NAMALWA (cell line): ENCODE results near the gene SEMA4G.
A peak's percentile ranks its signal among the peaks of the same experiment; 100 is the strongest.
"Not testable (repeated sequence)": the region's sequence is repeated elsewhere in the genome, so short reads cannot be mapped to it uniquely, and the experiment has no call there.

Experiments
- DNase-seq: peaks from one replicate; pipeline ENCODE4 v3.0.0-alpha.2; 2015; ENCODE audit warnings: low spot score

SEMA4G gene

DNA sequence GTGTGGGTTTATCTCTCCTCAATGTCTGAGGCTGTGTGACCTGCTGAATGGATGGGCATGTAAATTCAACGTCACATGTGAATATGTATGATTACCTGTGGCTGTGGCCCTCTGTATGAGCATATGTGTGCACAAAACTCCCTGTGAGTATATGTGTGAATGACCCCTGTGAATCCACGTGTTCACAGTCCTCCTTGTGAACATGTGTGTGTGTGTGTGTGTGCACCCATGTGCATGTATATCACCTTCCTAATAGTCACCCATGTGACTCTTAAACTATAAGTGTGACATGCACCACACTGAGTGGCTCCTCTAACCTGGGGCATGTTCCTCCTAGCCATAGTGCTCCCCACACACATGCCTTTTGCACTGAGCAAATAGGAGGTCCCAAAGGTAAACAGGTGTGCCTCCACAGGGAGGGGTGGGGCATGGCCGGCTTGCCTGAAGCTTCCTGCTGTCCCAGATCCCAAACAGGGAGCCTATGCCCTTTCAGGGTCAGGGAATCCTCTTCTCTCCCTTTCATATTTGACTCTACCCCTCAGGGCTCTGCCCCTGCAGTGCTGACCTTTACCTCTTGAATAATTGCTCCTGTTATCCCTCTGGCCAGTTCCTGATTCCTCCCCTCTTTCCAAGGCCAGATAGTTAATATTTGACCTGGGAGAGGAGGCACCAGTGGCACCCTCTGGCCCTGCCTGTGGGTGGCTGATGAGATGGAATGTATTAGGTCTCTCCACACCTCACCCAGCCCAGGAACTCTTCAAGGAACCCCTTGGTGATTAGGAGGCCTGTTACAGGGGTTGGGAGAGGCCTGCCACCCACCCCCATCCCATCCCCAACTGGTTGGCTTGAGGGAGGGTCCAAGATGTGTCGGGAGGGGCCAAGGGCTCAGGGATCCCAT lies 1.9 kb downstream of the SEMA4G start:
- DNase-seq = no peak

GRCh38 chr10:100972115-100972903 lies 3.0 kb downstream of the SEMA4G start:
- no peak for DNase-seq

- DNase-seq = no peak
These were observed 3.7 kb downstream of the SEMA4G start for GRCh38 chr10:100972904-100973535.

GRCh38 chr10:100975397-100975796 lies 6.1 kb downstream of the SEMA4G start:
- not testable (repeated sequence) for DNase-seq

GRCh38 chr10:100976906-100977305 lies 7.6 kb downstream of the SEMA4G start:
- no peak for DNase-seq

DNA sequence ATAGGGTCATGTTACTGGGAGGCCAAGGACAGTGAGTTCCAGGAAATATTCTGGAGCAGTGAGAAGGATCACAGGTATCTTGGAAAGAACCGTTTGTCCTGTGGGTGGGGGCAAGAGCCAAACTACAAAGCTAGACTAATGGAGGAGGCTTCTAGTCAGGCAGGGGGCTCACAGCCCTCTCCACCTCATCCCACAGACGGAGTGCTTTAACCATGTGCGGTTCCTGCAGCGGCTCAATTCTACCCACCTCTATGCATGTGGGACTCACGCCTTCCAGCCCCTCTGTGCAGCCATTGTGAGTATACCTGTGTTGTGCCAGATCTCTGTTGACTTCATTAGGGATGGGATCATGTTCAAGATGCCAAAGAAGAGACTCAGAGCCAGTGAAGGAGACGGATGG lies 8.1 kb downstream of the SEMA4G start:
- no peak for DNase-seq

- no peak for DNase-seq
These were observed 9.0 kb downstream of the SEMA4G start for GRCh38 chr10:100978121-100978900.

- no peak for DNase-seq
These were observed 9.5 kb downstream of the SEMA4G start for GRCh38 chr10:100978901-100979195.

DNA sequence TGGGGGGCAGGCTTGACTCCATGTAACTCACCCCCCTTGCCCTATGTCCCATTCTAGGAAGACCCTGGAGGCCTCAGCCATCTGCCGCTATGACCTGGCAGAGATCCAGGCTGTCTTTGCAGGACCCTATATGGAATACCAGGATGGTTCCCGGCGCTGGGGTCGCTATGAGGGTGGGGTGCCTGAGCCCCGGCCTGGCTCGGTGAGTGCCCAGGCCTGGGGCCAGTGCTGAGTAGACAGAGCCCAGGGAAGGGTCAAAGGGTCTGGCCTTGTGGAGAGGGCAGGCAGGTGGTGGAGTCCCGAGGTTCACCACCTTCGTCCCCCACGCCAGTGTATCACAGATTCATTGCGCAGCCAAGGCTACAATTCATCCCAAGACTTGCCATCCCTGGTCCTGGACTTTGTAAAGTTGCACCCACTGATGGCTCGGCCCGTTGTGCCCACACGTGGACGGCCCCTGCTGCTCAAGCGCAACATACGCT lies 10.5 kb downstream of the SEMA4G start:
- no peak for DNase-seq

DNA sequence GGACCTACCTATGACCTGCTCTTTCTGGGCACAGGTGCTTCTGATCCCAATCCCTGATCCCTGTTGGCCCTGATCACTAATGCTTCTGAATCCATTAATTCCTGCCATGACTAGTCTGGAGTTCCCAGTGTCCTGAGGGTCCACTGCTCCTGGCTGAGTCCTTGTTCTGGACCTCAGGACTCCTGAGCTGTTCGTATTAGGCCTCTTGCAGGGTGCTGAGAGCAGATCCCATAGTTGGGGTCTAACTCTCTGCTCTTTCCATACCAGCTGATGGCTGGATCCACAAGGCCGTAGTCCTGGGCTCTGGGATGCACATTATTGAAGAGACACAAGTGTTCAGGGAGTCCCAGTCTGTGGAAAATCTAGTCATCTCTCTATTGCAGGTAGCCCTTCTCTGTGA lies 11.0 kb downstream of the SEMA4G start:
- DNase-seq = no peak

- DNase-seq = no peak
These were observed 11.4 kb downstream of the SEMA4G start for GRCh38 chr10:100980711-100981110.

DNA sequence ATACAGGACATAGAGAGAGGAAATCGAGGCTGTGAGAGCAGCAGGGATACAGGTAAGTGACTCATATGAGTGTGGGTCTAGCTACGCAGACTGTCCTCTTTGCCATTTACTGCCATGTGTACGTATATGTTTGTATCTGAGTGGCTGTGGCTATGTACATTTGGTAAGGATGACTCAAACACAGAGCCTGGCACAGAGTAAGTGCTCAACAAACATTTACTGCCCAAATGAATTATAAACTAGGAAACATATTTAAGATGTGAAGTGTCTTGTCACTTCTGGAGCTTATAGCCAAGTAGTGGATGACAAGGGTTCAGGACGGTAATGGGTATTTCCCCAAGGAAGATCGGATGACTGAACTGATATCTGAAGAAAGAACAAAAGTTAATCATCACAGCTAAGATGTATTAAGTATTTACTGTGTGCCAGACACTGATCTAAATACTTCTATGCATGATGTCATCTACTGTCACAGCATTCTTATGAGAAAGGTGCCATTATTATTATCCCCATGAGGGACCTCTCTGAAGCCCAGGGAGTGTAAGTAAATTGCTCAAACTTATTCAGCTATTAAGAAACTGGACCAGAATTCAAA lies 12.0 kb downstream of the SEMA4G start:
- no peak for DNase-seq

- no peak for DNase-seq
These were observed 13.9 kb downstream of the SEMA4G start for GRCh38 chr10:100982916-100983830.

- DNase-seq = no peak
These were observed 14.8 kb downstream of the SEMA4G start for GRCh38 chr10:100983868-100984671.

DNA sequence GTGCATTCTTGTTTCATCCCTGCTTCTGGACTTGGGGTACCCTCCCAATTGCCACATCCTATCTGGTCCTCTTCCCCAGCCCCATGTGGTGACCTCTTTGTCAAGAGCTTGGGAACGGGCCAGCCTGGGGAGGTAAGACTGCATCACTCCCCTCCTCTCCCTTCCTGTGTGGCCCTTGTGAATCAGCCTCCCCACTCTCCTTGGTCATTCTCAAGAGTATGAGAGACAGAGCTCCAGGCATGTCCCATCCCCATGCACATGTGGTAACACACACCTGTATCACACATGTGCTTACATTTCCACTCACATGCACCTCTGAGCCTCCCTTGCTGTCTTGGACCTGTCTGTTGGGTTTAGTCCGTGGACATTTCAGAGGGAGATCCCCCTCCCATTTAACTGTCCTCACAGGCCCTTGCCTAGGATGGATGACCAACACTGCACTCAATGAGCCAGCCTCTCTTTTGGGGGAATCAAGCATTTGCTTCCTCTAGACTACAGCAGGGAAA lies 15.4 kb downstream of the SEMA4G start:
- no peak for DNase-seq

DNA sequence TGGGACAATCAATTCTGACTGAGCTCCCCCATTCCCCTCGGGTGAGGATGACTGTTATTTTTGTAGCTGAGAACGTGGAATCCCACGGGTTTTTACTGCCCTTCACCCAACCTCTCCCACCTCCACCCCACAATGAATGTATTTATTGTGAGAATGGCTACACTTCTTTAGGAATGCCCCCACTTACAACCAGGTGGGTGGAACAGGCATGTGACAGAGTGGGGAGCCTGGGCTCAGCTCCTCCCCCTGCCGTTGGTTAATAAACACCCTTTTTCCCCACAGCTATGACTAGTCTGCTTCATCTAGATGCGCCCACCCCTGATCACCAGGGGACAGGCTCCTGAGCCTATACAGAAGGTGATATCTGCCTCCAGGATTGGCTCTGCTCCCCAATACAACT lies 16.0 kb downstream of the SEMA4G start:
- no peak for DNase-seq

DNA sequence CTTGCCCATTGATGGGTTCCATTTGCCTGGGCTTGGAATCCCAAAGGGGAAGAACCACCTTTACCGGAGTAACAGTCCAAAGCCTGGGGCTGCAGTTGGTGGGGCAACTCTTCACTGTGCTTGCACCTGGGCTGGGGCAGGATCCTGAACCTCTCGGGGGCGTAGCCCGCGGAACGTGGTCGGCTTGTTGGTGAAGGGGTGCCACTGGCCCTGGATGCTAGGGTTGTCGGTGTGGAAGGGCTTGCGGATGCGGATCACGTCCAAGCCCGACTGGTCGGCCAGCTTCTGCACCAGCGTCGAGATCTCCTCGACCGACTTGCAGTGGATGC lies 17.3 kb downstream of the SEMA4G start:
- no peak for DNase-seq

- peak; percentile 90 for DNase-seq
These were observed 17.8 kb downstream of the SEMA4G start, which contains the start of the genes MRPL43 and TWNK for GRCh38 chr10:100986952-100987684. MRPL43 (minus strand) TSS chr10:100987497; CDS start chr10:100987443, 54 bp downstream. TWNK (plus strand) TSS chr10:100987543; CDS start chr10:100988211, 668 bp downstream.

GRCh38 chr10:100987685-100988049 lies 18.4 kb downstream of the SEMA4G start:
- DNase-seq = no peak
